GM23338 (cell line): ENCODE results near the gene EPS8L3. TPM values are rescaled to one million over a fixed set of nuclear protein-coding genes. Genes with fewer than 3 reads are reported as not detected.

ENCODE experiments used
- ATAC-seq: fragments of 200-7000 bp; cut with Tn5 transposase; 3 replicates; pipeline ENCODE4 v1.9.1; 2020
- DNase-seq: peaks from one replicate; pipeline ENCODE4 v3.0.0-alpha.2; 2015; ENCODE audit warnings: low spot score
- H2AFZ ChIP-seq: fragments of 200-600 bp; sonication (generic); 2 replicates; pipeline ENCODE4 v1.8.0; 2016; ENCODE audit warnings: antibody characterized with exemption, mild to moderate bottlenecking, moderate library complexity
- H3F3A ChIP-seq: fragments of 200-600 bp; sonication (generic); replicated peaks from 2 replicates; pipeline ENCODE4 v1.8.0; 2017; ENCODE audit warnings: antibody characterized with exemption, mixed run types, low read depth
- H3K27ac ChIP-seq: fragments of 200-600 bp; sonication (generic); 2 replicates; pipeline ENCODE4 v1.6.1; 2016; ENCODE audit warnings: low read depth
- H3K27me3 ChIP-seq: fragments of 200-600 bp; sonication (generic); 2 replicates; pipeline ENCODE4 v1.8.0; 2016; ENCODE audit warnings: mild to moderate bottlenecking, mixed run types, moderate library complexity; ENCODE audit not compliant: insufficient read depth
- H3K36me3 ChIP-seq: fragments of 200-600 bp; sonication (generic); 2 replicates; pipeline ENCODE4 v1.8.0; 2016; ENCODE audit warnings: mild to moderate bottlenecking; ENCODE audit not compliant: insufficient read depth
- H3K4me1 ChIP-seq: fragments of 200-600 bp; sonication (generic); 2 replicates; pipeline ENCODE4 v1.8.0; 2016; ENCODE audit warnings: mild to moderate bottlenecking, moderate library complexity; ENCODE audit not compliant: insufficient read depth
- H3K4me2 ChIP-seq: fragments of 200-600 bp; sonication (generic); 2 replicates; pipeline ENCODE4 v1.7.1; 2017; ENCODE audit warnings: mixed run types
- H3K4me3 ChIP-seq: fragments of 200-600 bp; sonication (generic); 2 replicates; pipeline ENCODE4 v1.6.1; 2016; ENCODE audit warnings: mixed run types
- H3K79me2 ChIP-seq: fragments of 200-600 bp; sonication (generic); replicated peaks from 2 replicates; pipeline ENCODE4 v1.8.0; 2017; ENCODE audit warnings: mild to moderate bottlenecking; ENCODE audit not compliant: insufficient read depth
- H3K9me2 ChIP-seq: fragments of 200-600 bp; sonication (generic); 2 replicates; pipeline ENCODE4 v1.8.0; 2017; ENCODE audit not compliant: insufficient read depth
- H4K20me1 ChIP-seq: fragments of 200-600 bp; sonication (generic); replicated peaks from 2 replicates; pipeline ENCODE4 v1.8.0; 2017; ENCODE audit warnings: mild to moderate bottlenecking; ENCODE audit not compliant: insufficient read depth
- H3K27ac Mint-ChIP-seq: 2 replicates; pipeline ENCODE4 v1.8.0; 2020; ENCODE audit warnings: inconsistent platforms, mild to moderate bottlenecking, moderate library complexity, mixed read lengths
- H3K27me3 Mint-ChIP-seq: 3 replicates; pipeline ENCODE4 v1.8.0; 2022; ENCODE audit warnings: low read depth, mild to moderate bottlenecking, moderate library complexity, mixed read lengths, inconsistent platforms; ENCODE audit not compliant: insufficient read depth, poor library complexity
- H3K36me3 Mint-ChIP-seq: 3 replicates; pipeline ENCODE4 v1.8.0; 2021; ENCODE audit warnings: low read depth, mild to moderate bottlenecking, inconsistent platforms, moderate library complexity, mixed read lengths
- H3K4me1 Mint-ChIP-seq: 3 replicates; pipeline ENCODE4 v1.8.0; 2020; ENCODE audit warnings: mild to moderate bottlenecking, inconsistent platforms, mixed read lengths
- H3K4me3 Mint-ChIP-seq: 3 replicates; pipeline ENCODE4 v1.8.0; 2021; ENCODE audit warnings: moderate library complexity, mild to moderate bottlenecking, inconsistent platforms, mixed read lengths
- H3K9me3 Mint-ChIP-seq: 3 replicates; pipeline ENCODE4 v1.8.0; 2020; ENCODE audit warnings: moderate library complexity, mild to moderate bottlenecking, inconsistent platforms, mixed read lengths
- CREB1 ChIP-seq: fragments of 250-450 bp; sonication (Bioruptor Pico); IDR thresholded peaks from 2 replicates; pipeline ENCODE4 v1.5.0; 2020; ENCODE audit warnings: low read depth, mild to moderate bottlenecking, moderate library complexity
- CTCF ChIP-seq, 2 experiments: fragments of 200-600 bp in 1 of 2; sonication (generic) in 1 of 2; conservative IDR thresholded peaks; 2 replicates each; pipeline versions ENCODE4 v1.5.1 to v1.6.1; 2016 to 2017; ENCODE audit warnings: antibody characterized with exemption in 2 of 2, low read depth in 2 of 2, mild to moderate bottlenecking in 2 of 2, moderate library complexity in 1 of 2
- ETS1 ChIP-seq: IDR thresholded peaks from 2 replicates; pipeline ENCODE4 v1.6.1; 2016; ENCODE audit warnings: antibody characterized with exemption
- EZH2 ChIP-seq: fragments of 200-600 bp; sonication (generic); IDR thresholded peaks from one replicate; pipeline ENCODE4 v1.8.0; 2017; ENCODE audit warnings: antibody characterized with exemption, mild to moderate bottlenecking, low read depth; ENCODE audit not compliant: unreplicated experiment
- EZH2phosphoT487 ChIP-seq: fragments of 200-600 bp; sonication (generic); IDR thresholded peaks from one replicate; pipeline ENCODE4 v1.8.1; 2018; ENCODE audit warnings: antibody characterized with exemption; ENCODE audit not compliant: unreplicated experiment
- JUNB ChIP-seq: IDR thresholded peaks from one replicate; pipeline ENCODE4 v1.6.1; 2016; ENCODE audit warnings: antibody characterized with exemption; ENCODE audit not compliant: unreplicated experiment
- NANOG ChIP-seq: IDR thresholded peaks from 2 replicates; pipeline ENCODE4 v1.6.1; 2016; ENCODE audit warnings: antibody characterized with exemption, borderline replicate concordance
- POLR2AphosphoS5 ChIP-seq: IDR thresholded peaks from 2 replicates; pipeline ENCODE4 v1.6.1; 2016; ENCODE audit warnings: antibody characterized with exemption, low read depth
- REST ChIP-seq: IDR thresholded peaks from one replicate; pipeline ENCODE4 v1.6.1; 2018; ENCODE audit warnings: antibody characterized with exemption; ENCODE audit not compliant: unreplicated experiment
- STAT1 ChIP-seq: IDR thresholded peaks from one replicate; pipeline ENCODE4 v1.6.1; 2016; ENCODE audit warnings: antibody characterized with exemption; ENCODE audit not compliant: unreplicated experiment
- ZNF114 ChIP-seq: fragments of 250-450 bp; sonication (Bioruptor Pico); IDR thresholded peaks from 2 replicates; pipeline ENCODE4 v1.5.0; 2020; ENCODE audit warnings: mild to moderate bottlenecking, moderate library complexity
- ZNF331 ChIP-seq: fragments of 250-450 bp; sonication (Bioruptor Pico); IDR thresholded peaks from 2 replicates; pipeline ENCODE4 v1.5.0; 2020; ENCODE audit warnings: low read depth, mild to moderate bottlenecking, moderate library complexity
- ZNF462 ChIP-seq: fragments of 250-450 bp; sonication (Bioruptor Pico); IDR thresholded peaks from 2 replicates; pipeline ENCODE4 v1.5.0; 2020; ENCODE audit warnings: mild to moderate bottlenecking, moderate library complexity
- polyA plus RNA-seq: library from polyadenylated mRNA; unstranded; fragments of >200 nt; fragmentation: Nextera tagmentation; extraction: Ambion mirVana; gene quantifications from 2 replicates; pipeline ENCODE4 v1.2.1, GENCODE V29; 2016
- total RNA-seq: library from RNA; depleted of rRNA; stranded (reverse); fragments of >200 nt; shearing (Covaris generic); gene quantifications from 2 replicates; pipeline ENCODE4 v1.2.3, GENCODE V29; 2014

EPS8L3 gene
- total and polyA plus RNA-seq, 2 experiments from 2014 or later = not detected

- Histone ChIP-seq H3K27me3 (no peaks in the 10 kb centered on the region), H3K79me2 (no peaks in the 10 kb centered on the region), H3F3A (no peaks in the 10 kb centered on the region), H4K20me1 (no peaks in the 10 kb centered on the region), H3K4me1 (no peaks in the 10 kb centered on the region), H3K4me2 (no peak overlapping the region), H3K4me3 (no peak overlapping the region), H3K27ac (no peak overlapping the region), H3K36me3 (no peaks in the 10 kb centered on the region), H2AFZ (no peak overlapping the region), H3K9me2 (no peaks in the 10 kb centered on the region)
- Mint-ChIP-seq H3K4me1 (peaks cover 5% of the 10 kb centered on the region), H3K9me3 (no peaks in the 10 kb centered on the region; the same call in 2 of the 3 replicates), H3K36me3 (no peaks in the 10 kb centered on the region; the same call in 2 of the 3 replicates), H3K27me3 (peaks cover 8% of the 10 kb centered on the region), H3K4me3 (no peak overlapping the region), H3K27ac (no peak overlapping the region)
- TF ChIP-seq JUNB (no peak), REST (no peak), ZNF331 (CRISPR knock-in tag) (no peak), CTCF (conservative IDR thresholded peaks at IDR 0.05; ENCODE audit: low read depth in 2 of 2) (no peak), EZH2 (no peak), ETS1 (no peak), ZNF114 (CRISPR knock-in tag) (no peak), EZH2phosphoT487 (no peak), POLR2AphosphoS5 (no peak), CREB1 (CRISPR knock-in tag) (no peak), STAT1 (no peak), ZNF462 (CRISPR knock-in tag) (no peak), NANOG (no peak)
- DNase-seq = no peak
- ATAC-seq = no peak
These were observed 5.6 kb downstream of the EPS8L3 start for GRCh38 chr1:109757936-109758786.
